Measurements from ENCODE around the gene PITPNB. TPM values are rescaled to one million over a fixed set of nuclear protein-coding genes. Genes with fewer than 3 reads are reported as not detected.

The PITPNB gene
- total and polyA plus RNA-seq, 2 experiments from 2014 or later: 50.9 to 56.0 TPM

- no peak for ATAC-seq
- peaks cover 28% of the 10 kb centered on the region for H3K4me1 Mint-ChIP-seq
- H3K27me3 Mint-ChIP-seq (ENCODE audit: insufficient read depth, low read depth, poor library complexity): peaks cover 8% of the 10 kb centered on the region
These were observed 78.6 kb downstream of the PITPNB start for GRCh38 chr22:27840436-27840835.

More at GRCh38 chr22:27840436-27840835, 78.6 kb downstream of the PITPNB start:
- DNase-seq (ENCODE audit: low spot score): no peak
- Histone ChIP-seq H3K4me1 (ENCODE audit: insufficient read depth) (peaks cover 10% of the 10 kb centered on the region), H3K27me3 (ENCODE audit: insufficient read depth) (no peaks in the 10 kb centered on the region), H3K79me2 (replicated peaks; ENCODE audit: insufficient read depth) (no peaks in the 10 kb centered on the region), H3K4me2 (no peak overlapping the region), H3K9me2 (ENCODE audit: insufficient read depth) (no peaks in the 10 kb centered on the region), H3K36me3 (ENCODE audit: insufficient read depth) (no peaks in the 10 kb centered on the region), H3K27ac (ENCODE audit: low read depth) (no peak overlapping the region), H4K20me1 (replicated peaks; ENCODE audit: insufficient read depth) (no peaks in the 10 kb centered on the region), H2AFZ (no peak overlapping the region), H3F3A (replicated peaks; ENCODE audit: low read depth) (peaks cover 3% of the 10 kb centered on the region; the same call in 1 of the 2 replicates), H3K4me3 (no peak overlapping the region)
- Mint-ChIP-seq H3K4me3 (no peak overlapping the region), H3K27ac (no peak overlapping the region), H3K9me3 (peaks cover 17% of the 10 kb centered on the region; the same call in 2 of the 3 replicates), H3K36me3 (ENCODE audit: low read depth) (peaks cover 13% of the 10 kb centered on the region)
- TF ChIP-seq STAT1 (IDR thresholded peaks at IDR 0.05; ENCODE audit: unreplicated experiment): no peak
- TF ChIP-seq CTCF (conservative IDR thresholded peaks at IDR 0.05; ENCODE audit: low read depth in 2 of 2): no peak
- TF ChIP-seq, protein P1, sequence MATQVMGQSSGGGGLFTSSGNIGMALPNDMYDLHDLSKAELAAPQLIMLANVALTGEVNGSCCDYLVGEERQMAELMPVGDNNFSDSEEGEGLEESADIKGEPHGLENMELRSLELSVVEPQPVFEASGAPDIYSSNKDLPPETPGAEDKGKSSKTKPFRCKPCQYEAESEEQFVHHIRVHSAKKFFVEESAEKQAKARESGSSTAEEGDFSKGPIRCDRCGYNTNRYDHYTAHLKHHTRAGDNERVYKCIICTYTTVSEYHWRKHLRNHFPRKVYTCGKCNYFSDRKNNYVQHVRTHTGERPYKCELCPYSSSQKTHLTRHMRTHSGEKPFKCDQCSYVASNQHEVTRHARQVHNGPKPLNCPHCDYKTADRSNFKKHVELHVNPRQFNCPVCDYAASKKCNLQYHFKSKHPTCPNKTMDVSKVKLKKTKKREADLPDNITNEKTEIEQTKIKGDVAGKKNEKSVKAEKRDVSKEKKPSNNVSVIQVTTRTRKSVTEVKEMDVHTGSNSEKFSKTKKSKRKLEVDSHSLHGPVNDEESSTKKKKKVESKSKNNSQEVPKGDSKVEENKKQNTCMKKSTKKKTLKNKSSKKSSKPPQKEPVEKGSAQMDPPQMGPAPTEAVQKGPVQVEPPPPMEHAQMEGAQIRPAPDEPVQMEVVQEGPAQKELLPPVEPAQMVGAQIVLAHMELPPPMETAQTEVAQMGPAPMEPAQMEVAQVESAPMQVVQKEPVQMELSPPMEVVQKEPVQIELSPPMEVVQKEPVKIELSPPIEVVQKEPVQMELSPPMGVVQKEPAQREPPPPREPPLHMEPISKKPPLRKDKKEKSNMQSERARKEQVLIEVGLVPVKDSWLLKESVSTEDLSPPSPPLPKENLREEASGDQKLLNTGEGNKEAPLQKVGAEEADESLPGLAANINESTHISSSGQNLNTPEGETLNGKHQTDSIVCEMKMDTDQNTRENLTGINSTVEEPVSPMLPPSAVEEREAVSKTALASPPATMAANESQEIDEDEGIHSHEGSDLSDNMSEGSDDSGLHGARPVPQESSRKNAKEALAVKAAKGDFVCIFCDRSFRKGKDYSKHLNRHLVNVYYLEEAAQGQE (IDR thresholded peaks at IDR 0.05; ENCODE audit: unreplicated experiment): no peak
- no peak for TF ChIP-seq ZNF331 (CRISPR knock-in tag; IDR thresholded peaks at IDR 0.05; ENCODE audit: low read depth)
- TF ChIP-seq CREB1 (CRISPR knock-in tag; IDR thresholded peaks at IDR 0.05; ENCODE audit: low read depth): no peak
- TF ChIP-seq NANOG (IDR thresholded peaks at IDR 0.05; ENCODE audit: borderline replicate concordance): no peak
- no peak for TF ChIP-seq EZH2 (IDR thresholded peaks at IDR 0.05; ENCODE audit: low read depth, unreplicated experiment)
- TF ChIP-seq ETS1 (IDR thresholded peaks at IDR 0.05): no peak
- TF ChIP-seq POLR2AphosphoS5 (IDR thresholded peaks at IDR 0.05; ENCODE audit: low read depth): no peak
- no peak for TF ChIP-seq JUNB (IDR thresholded peaks at IDR 0.05; ENCODE audit: unreplicated experiment)
